Activated T-helper 2 cell treated with anti-CD3 and anti-CD28 coated beads, Interferon-gamma antibody, Interleukin-2, Interleukin-4, amounts not matched to agents 10 μg/mL and 5 μg/mL and 100 μg/mL, durations not matched to agents 14 hours and 24 hours and 36 hours (primary cell): ENCODE measurements around the gene GREB1L. TPM values are rescaled to one million over a fixed set of nuclear protein-coding genes. Genes with fewer than 3 reads are reported as not detected.

ENCODE experiments used
- DNase-seq: peaks from one replicate; pipeline ENCODE4 v3.0.0; 2021; ENCODE audit warnings: low spot score
- H3K27ac Mint-ChIP-seq: one replicate; pipeline ENCODE4 v1.8.0; 2021; ENCODE audit warnings: mixed read lengths
- H3K27me3 Mint-ChIP-seq: one replicate; pipeline ENCODE4 v1.8.0; 2021; ENCODE audit warnings: low read depth, mixed read lengths
- H3K36me3 Mint-ChIP-seq: one replicate; pipeline ENCODE4 v1.8.0; 2021; ENCODE audit warnings: low read depth, mixed read lengths
- H3K4me1 Mint-ChIP-seq: one replicate; pipeline ENCODE4 v1.8.0; 2021; ENCODE audit warnings: low read depth, mixed read lengths
- H3K4me3 Mint-ChIP-seq: one replicate; pipeline ENCODE4 v1.8.0; 2021; ENCODE audit warnings: low read depth, mild to moderate bottlenecking, moderate library complexity, mixed read lengths
- H3K9me3 Mint-ChIP-seq: one replicate; pipeline ENCODE4 v1.8.0; 2021; ENCODE audit warnings: mixed read lengths
- intact Hi-C: fragments of 100-400 bp; cut with micrococcal nuclease; formaldehyde crosslinking; loops from one replicate; pipeline ENCODE4 v1.15.1; 2023
- total RNA-seq: library from RNA; stranded (reverse); gene quantifications from 2 replicates; pipeline ENCODE4 v1.2.3, GENCODE V29; 2022

The GREB1L gene
- total RNA-seq, 1 donor from 2014 or later: not detected

- no peak for DNase-seq
- Mint-ChIP-seq H3K27me3 (peaks cover 8% of the 10 kb centered on the region), H3K36me3 (no peaks in the 10 kb centered on the region), H3K4me1 (peaks cover 2% of the 10 kb centered on the region), H3K27ac (no peak overlapping the region), H3K9me3 (no peaks in the 10 kb centered on the region), H3K4me3 (no peak overlapping the region)
- intact Hi-C loops: no loop called here
Observed at GRCh38 chr18:21450913-21451312, 208.9 kb downstream of the GREB1L start.

- no peaks in the 10 kb centered on the region for H3K36me3 Mint-ChIP-seq
- H3K27ac Mint-ChIP-seq: no peak overlapping the region
- no peak overlapping the region for H3K4me3 Mint-ChIP-seq
- no peaks in the 10 kb centered on the region for H3K9me3 Mint-ChIP-seq
- peaks cover 8% of the 10 kb centered on the region for H3K27me3 Mint-ChIP-seq
- intact Hi-C loops: no loop called here
- peaks cover 2% of the 10 kb centered on the region for H3K4me1 Mint-ChIP-seq
- no peak for DNase-seq
Observed at GRCh38 chr18:21451851-21452250, 209.8 kb downstream of the GREB1L start.

DNA sequence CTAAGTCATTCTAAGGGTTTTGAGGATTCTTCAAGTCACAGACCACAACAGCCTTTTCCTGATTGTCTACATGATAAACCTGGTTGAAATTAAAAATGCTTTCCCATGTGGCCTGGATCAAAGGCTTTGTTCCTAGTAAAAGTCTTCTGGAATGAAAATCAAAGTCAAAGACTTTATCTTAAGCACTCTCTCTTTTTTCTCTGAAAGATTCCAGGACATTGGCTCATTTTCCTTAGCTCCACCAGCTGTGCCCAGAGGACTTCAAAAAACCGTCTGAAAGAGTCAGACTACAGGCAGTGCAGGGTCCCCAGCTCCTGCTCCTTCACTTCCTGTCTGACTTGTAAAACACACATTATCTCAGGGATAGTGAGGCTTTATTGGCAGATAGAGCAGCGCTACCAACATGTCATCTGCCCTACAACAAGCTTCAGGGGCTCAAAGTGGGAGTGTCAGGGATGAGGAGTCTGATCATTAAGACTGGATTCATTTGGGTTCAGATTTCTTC, 210.3 kb downstream of the GREB1L start:
- Mint-ChIP-seq H3K27me3 (peaks cover 8% of the 10 kb centered on the region), H3K4me3 (no peak overlapping the region), H3K9me3 (no peaks in the 10 kb centered on the region), H3K4me1 (peaks cover 2% of the 10 kb centered on the region), H3K36me3 (no peaks in the 10 kb centered on the region), H3K27ac (no peak overlapping the region)
- intact Hi-C loops: no loop called here
- DNase-seq: no peak

DNA sequence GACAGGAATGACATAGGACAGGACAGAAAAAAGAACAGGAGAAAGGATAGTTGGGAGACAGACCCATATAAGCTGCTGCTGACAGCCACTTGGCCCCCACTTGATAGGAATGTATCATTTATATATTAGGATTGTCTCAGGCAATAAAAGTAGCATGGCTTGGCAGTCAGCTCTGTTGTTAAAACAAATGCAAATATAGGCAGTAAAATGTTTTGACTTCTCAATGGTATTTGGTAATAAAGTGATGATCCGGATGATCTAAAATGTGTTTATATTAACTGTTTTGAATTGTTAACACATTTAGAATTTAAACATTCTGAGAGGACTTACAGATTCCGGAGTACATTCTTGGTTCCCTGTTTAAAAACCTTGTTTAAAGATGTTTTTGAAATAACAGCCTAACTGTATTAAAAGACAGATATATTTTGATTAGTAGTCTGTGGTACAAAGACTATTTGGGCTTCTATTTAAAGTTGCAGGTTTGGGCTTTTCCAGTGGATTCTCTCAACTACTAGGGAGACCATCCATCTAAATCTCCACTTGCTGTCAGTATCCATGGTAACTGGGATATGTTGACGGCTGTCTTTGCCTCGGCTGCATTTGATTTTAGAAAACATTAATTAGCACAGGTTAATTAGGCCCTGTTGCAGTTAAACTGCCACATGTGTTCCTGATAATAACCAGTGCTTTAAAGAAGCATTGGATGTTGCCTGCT, 210.9 kb downstream of the GREB1L start:
- Mint-ChIP-seq H3K27me3 (peaks cover 8% of the 10 kb centered on the region), H3K9me3 (no peaks in the 10 kb centered on the region), H3K4me1 (peaks cover 2% of the 10 kb centered on the region), H3K27ac (no peak overlapping the region), H3K4me3 (no peak overlapping the region), H3K36me3 (no peaks in the 10 kb centered on the region)
- DNase-seq: no peak
- intact Hi-C loops: no loop called here

- H3K36me3 Mint-ChIP-seq: no peaks in the 10 kb centered on the region
Observed at GRCh38 chr18:21453511-21453901, 211.5 kb downstream of the GREB1L start.

GRCh38 chr18:21454725-21455124, 212.7 kb downstream of the GREB1L start:
- no peak overlapping the region for H3K4me3 Mint-ChIP-seq
- intact Hi-C loops: no loop called here
- H3K9me3 Mint-ChIP-seq: no peaks in the 10 kb centered on the region
- DNase-seq: no peak
- H3K27me3 Mint-ChIP-seq: peaks cover 8% of the 10 kb centered on the region
- no peaks in the 10 kb centered on the region for H3K36me3 Mint-ChIP-seq
- H3K4me1 Mint-ChIP-seq: no peaks in the 10 kb centered on the region
- no peak overlapping the region for H3K27ac Mint-ChIP-seq

More at GRCh38 chr18:21453511-21453901, 211.5 kb downstream of the GREB1L start:
- Mint-ChIP-seq H3K4me1 (peaks cover 2% of the 10 kb centered on the region), H3K4me3 (no peak overlapping the region), H3K9me3 (no peaks in the 10 kb centered on the region), H3K27ac (no peak overlapping the region), H3K27me3 (peaks cover 8% of the 10 kb centered on the region)
- intact Hi-C loops: no loop called here
- no peak for DNase-seq

DNA sequence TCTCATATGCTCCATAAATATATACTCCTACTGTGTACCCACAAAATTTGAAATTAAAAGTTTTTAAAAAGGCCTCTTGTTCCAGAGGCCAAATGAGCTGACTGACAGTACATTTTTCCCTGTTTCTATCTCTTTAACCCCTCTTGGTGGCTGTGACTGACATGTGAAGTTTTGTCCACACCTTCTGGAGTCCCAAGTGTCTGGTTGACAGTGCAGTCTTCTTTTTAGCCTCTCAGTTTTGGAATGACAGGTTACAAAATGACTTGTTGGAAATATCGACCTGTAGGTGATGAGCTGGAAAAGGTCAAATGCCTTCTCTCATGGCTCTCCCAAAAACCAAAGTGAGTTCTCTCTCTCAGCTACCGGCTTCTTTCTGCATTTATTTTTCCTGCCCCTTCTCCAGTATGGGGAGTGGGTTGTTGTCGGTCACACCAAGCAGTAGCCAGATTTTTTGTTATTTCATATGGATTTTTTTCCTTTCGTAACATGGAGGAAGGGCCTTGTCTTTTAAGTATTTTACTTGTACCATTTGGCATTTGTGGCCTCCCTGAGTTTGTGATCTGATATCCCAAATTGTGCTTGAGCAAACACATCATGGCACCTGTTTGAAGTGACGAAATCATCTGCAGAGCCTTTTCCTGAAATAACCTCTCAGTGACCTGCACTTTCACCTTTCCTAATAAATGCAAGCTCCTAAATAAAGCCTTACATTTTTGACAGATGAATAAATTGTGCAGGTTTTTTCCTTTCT, 214.6 kb downstream of the GREB1L start:
- no peaks in the 10 kb centered on the region for H3K36me3 Mint-ChIP-seq

GRCh38 chr18:21457179-21457535, 215.1 kb downstream of the GREB1L start:
- Mint-ChIP-seq H3K27me3 (no peaks in the 10 kb centered on the region), H3K4me3 (no peak overlapping the region), H3K27ac (no peak overlapping the region), H3K4me1 (no peaks in the 10 kb centered on the region), H3K9me3 (no peaks in the 10 kb centered on the region), H3K36me3 (no peaks in the 10 kb centered on the region)
- DNase-seq: no peak
- intact Hi-C loops: no loop called here

More for the DNA sequence above, 214.6 kb downstream of the GREB1L start:
- no peaks in the 10 kb centered on the region for H3K9me3 Mint-ChIP-seq
- H3K27me3 Mint-ChIP-seq: no peaks in the 10 kb centered on the region
- H3K27ac Mint-ChIP-seq: no peak overlapping the region
- no peak for DNase-seq
- no peak overlapping the region for H3K4me3 Mint-ChIP-seq
- intact Hi-C loops: no loop called here
- H3K4me1 Mint-ChIP-seq: no peaks in the 10 kb centered on the region

GRCh38 chr18:21458310-21458709, 216.3 kb downstream of the GREB1L start:
- Mint-ChIP-seq H3K4me3 (no peak overlapping the region), H3K27ac (no peak overlapping the region), H3K9me3 (no peaks in the 10 kb centered on the region), H3K4me1 (no peaks in the 10 kb centered on the region), H3K36me3 (no peaks in the 10 kb centered on the region), H3K27me3 (no peaks in the 10 kb centered on the region)
- intact Hi-C loops: no loop called here
- DNase-seq: no peak

GRCh38 chr18:21458788-21459187, 216.8 kb downstream of the GREB1L start:
- Mint-ChIP-seq H3K4me3 (no peak overlapping the region), H3K27ac (no peak overlapping the region), H3K9me3 (no peaks in the 10 kb centered on the region), H3K27me3 (no peaks in the 10 kb centered on the region), H3K36me3 (no peaks in the 10 kb centered on the region), H3K4me1 (no peaks in the 10 kb centered on the region)
- DNase-seq: no peak
- intact Hi-C loops: no loop called here

GRCh38 chr18:21459706-21460286, 217.8 kb downstream of the GREB1L start:
- no peaks in the 10 kb centered on the region for H3K9me3 Mint-ChIP-seq
- no peak for DNase-seq
- intact Hi-C loops: no loop called here
- H3K27me3 Mint-ChIP-seq: no peaks in the 10 kb centered on the region
- H3K27ac Mint-ChIP-seq: no peak overlapping the region
- H3K4me1 Mint-ChIP-seq: no peaks in the 10 kb centered on the region
- H3K36me3 Mint-ChIP-seq: no peaks in the 10 kb centered on the region
- no peak overlapping the region for H3K4me3 Mint-ChIP-seq

- no peaks in the 10 kb centered on the region for H3K36me3 Mint-ChIP-seq
- no peaks in the 10 kb centered on the region for H3K4me1 Mint-ChIP-seq
- intact Hi-C loops: no loop called here
- no peaks in the 10 kb centered on the region for H3K27me3 Mint-ChIP-seq
- H3K9me3 Mint-ChIP-seq: no peaks in the 10 kb centered on the region
- H3K27ac Mint-ChIP-seq: no peak overlapping the region
- DNase-seq: no peak
- no peak overlapping the region for H3K4me3 Mint-ChIP-seq
Observed at GRCh38 chr18:21461460-21461859, 219.4 kb downstream of the GREB1L start.

DNA sequence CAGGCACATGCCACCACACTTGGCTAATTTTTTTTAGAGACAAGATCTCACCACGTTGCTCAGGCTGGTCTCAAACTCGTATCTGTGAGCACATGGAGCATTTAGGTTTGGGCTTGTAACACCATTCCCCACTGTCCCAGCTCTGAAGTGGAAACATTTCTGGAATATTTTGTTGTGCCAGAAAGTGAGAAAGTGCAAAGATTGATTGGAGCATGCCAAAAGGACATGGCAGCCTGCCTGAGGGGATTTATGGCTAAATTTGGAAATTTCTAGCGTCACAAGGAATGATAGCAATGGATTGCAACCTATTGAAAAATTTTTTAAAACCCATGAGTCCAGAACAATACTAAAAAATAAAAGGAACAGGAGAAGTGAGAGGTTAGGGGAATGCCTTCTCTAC, 221.7 kb downstream of the GREB1L start:
- H3K4me1 Mint-ChIP-seq: no peaks in the 10 kb centered on the region
- no peaks in the 10 kb centered on the region for H3K9me3 Mint-ChIP-seq
- no peaks in the 10 kb centered on the region for H3K36me3 Mint-ChIP-seq
- no peak for DNase-seq
- intact Hi-C loops: no loop called here
- H3K27me3 Mint-ChIP-seq: peaks cover 6% of the 10 kb centered on the region
- no peak overlapping the region for H3K27ac Mint-ChIP-seq
- H3K4me3 Mint-ChIP-seq: no peak overlapping the region
